Measurements from ENCODE around the gene TRPV5. TPM values are rescaled to one million over a fixed set of nuclear protein-coding genes. Genes with fewer than 3 reads are reported as not detected.
A peak's percentile ranks its signal among the peaks of the same experiment; 100 is the strongest.

The TRPV5 gene
- total RNA-seq, 6 experiments from 2014 or later: not detected

DNA sequence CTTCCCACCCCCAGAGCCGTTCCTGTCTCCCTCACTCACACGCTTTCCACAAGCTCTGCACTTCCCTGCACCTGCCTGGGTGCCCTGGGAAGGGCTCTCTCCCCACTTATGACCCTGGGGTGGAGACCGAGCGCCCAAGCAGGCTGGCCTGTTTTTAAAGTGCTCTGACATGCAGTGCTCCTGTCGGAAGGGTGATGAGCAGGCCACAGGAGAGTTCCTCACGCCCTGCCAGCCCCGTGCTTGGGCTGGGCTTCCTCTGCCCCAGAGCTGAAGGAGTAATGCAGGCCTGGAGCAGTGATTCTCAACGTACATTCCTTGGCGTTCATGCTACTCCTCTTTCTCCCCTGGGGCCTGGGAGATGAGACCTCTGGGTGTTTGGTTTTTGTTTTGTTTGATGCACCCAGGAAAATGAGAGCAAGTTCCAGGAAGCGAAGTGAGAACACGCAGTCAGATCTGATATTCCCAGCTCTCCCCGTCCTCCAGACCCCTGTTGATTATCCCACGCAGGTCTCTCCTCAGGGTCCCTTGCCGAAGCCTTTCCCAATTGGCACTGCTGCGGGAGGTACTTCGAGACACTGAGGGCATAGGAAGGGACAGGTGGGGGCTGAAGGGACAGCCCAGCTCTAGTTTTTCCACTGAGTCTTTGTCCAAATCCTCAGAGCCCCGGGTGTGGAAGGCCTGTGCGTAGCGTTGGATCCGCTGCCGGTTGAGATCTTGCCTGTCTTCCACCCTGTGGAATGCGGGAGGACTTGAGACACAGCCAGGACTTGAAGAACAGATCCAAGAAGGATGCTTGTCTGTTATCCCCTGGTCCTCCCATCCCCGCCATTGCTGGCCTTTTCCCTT, 62.1 kb downstream of the TRPV5 start:
- TF ChIP-seq POLR2A (IDR thresholded peaks at IDR 0.05): no peak
- TF ChIP-seq, protein P1, sequence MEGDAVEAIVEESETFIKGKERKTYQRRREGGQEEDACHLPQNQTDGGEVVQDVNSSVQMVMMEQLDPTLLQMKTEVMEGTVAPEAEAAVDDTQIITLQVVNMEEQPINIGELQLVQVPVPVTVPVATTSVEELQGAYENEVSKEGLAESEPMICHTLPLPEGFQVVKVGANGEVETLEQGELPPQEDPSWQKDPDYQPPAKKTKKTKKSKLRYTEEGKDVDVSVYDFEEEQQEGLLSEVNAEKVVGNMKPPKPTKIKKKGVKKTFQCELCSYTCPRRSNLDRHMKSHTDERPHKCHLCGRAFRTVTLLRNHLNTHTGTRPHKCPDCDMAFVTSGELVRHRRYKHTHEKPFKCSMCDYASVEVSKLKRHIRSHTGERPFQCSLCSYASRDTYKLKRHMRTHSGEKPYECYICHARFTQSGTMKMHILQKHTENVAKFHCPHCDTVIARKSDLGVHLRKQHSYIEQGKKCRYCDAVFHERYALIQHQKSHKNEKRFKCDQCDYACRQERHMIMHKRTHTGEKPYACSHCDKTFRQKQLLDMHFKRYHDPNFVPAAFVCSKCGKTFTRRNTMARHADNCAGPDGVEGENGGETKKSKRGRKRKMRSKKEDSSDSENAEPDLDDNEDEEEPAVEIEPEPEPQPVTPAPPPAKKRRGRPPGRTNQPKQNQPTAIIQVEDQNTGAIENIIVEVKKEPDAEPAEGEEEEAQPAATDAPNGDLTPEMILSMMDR (IDR thresholded peaks at IDR 0.05): no peak
- Histone ChIP-seq H3K27ac (no peak overlapping the region), H3K36me3 (no peaks in the 10 kb centered on the region), H3K27me3 (no peaks in the 10 kb centered on the region), H3K9me3 (no peaks in the 10 kb centered on the region), H3K4me3 (no peak overlapping the region), H3K4me1 (no peaks in the 10 kb centered on the region)
- peak in 1 of 3 donors; percentile 36 for DNase-seq
- intact Hi-C loops (cut with DNase I): loop anchor here (10.0 kb wide), 1 partner anchor 133 kb away; no protein-coding TSS in a partner anchor
- ATAC-seq: no peak
- WGBS (ENCODE audit: insufficient coverage, low coverage, low lambda C conversion rate, missing lambda C conversion rate): 75% methylated on average over 7 of the region's 23 CpGs

DNA sequence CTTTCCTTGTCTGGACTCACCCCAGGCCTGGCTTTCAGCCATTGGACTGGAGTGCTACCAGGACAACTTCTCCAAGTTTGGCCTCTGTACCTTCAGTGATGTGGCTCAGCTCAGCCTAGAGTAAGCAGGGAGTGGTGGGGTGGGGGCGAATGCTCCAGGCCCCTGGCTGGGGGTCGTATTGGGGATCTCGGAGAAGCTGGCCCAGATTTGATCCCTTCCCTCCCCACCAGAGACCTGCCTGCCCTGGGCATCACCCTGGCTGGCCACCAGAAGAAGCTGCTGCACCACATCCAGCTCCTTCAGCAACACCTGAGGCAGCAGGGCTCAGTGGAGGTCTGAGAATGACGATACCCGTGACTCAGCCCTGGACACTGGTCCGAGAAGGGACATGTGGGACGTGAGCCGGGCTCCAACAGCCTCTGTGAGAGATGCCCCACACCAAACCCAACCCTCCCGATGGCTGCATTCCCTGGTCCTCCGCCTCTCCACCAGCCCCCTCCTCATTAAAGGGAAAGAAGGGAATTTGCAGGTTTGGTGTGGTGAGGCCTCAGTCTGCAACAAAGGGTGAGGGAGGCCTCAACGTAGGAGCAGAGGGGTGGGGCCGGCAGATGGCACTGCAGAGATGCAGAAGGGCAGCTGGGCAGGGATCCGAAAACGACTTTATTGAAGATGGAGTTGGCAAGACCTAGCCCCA, 62.8 kb downstream of the TRPV5 start:
- Histone ChIP-seq H3K4me3 (no peak overlapping the region), H3K4me1 (no peaks in the 10 kb centered on the region), H3K27ac (no peak overlapping the region), H3K36me3 (no peaks in the 10 kb centered on the region), H3K9me3 (no peaks in the 10 kb centered on the region), H3K27me3 (no peaks in the 10 kb centered on the region)
- intact Hi-C loops (cut with DNase I): loop anchor here (10.0 kb wide), 1 partner anchor 134 kb away; no protein-coding TSS in a partner anchor
- WGBS (ENCODE audit: insufficient coverage, low coverage, low lambda C conversion rate, missing lambda C conversion rate): 73% methylated on average over 4 of the region's 14 CpGs
- ATAC-seq (no peak), DNase-seq (peak in 1 of 3 donors; percentile 40)
- TF ChIP-seq, protein P1 (IDR thresholded peaks at IDR 0.05): no peak
- no peak for TF ChIP-seq POLR2A (IDR thresholded peaks at IDR 0.05)

DNA sequence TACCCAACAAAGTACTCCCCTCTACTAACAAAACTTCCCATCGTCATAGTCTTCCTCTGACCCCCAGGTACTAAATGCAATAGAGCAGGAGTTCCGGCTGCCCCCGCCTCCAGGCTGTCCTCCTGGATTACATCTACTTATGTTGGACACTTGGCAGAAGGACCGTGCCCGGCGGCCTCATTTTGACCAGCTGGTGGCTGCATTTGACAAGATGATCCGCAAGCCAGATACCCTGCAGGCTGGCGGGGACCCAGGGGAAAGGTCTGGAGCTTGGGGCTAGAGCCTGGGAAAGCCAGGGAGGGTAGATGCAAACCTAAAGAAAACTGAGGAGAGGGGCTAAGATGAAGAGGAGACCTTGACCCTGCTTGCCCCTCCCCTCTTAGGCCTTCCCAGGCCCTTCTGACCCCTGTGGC, 63.4 kb downstream of the TRPV5 start:
- Histone ChIP-seq H3K27ac (no peak overlapping the region), H3K9me3 (no peaks in the 10 kb centered on the region), H3K27me3 (no peaks in the 10 kb centered on the region), H3K4me1 (no peaks in the 10 kb centered on the region), H3K4me3 (no peak overlapping the region), H3K36me3 (no peaks in the 10 kb centered on the region)
- TF ChIP-seq POLR2A (IDR thresholded peaks at IDR 0.05): no peak
- TF ChIP-seq, protein P1 (IDR thresholded peaks at IDR 0.05): no peak
- DNase-seq (no peak), ATAC-seq (no peak)
- 64% methylated on average over 6 of the region's 8 CpGs for WGBS (ENCODE audit: insufficient coverage, low coverage, low lambda C conversion rate, missing lambda C conversion rate)
- intact Hi-C loops (cut with DNase I): loop anchor here (10.0 kb wide), 1 partner anchor 135 kb away; no protein-coding TSS in a partner anchor

DNA sequence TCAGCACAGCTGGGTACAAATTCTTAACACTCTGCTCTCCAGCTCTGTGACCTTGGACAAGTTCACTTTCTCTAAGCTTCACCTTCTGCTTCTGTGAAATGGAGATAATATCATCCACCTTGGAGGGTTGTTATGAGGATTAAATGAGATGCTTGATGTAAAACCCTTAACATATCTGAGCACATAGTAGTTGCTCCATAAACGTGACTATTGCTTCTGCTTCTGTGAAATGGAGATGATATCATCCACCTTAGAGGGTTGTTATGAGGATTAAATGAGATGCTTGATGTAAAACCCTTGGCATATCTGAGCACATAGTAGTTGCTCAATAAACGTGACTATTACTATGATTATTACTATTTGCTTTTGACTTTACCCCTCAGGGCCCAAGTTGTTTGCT, 64.1 kb downstream of the TRPV5 start:
- H3K9me3 ChIP-seq: no peaks in the 10 kb centered on the region

More for the DNA sequence above, 64.1 kb downstream of the TRPV5 start:
- TF ChIP-seq, protein P1 (IDR thresholded peaks at IDR 0.05): no peak
- no peak for TF ChIP-seq POLR2A (IDR thresholded peaks at IDR 0.05)
- 80% methylated on average over 1 of the region's 2 CpGs for WGBS (ENCODE audit: insufficient coverage, low coverage, low lambda C conversion rate, missing lambda C conversion rate)
- no peak overlapping the region for H3K4me3 ChIP-seq
- H3K4me1 ChIP-seq: no peaks in the 10 kb centered on the region
- no peak overlapping the region for H3K27ac ChIP-seq
- no peaks in the 10 kb centered on the region for H3K27me3 ChIP-seq
- H3K36me3 ChIP-seq: no peaks in the 10 kb centered on the region
- intact Hi-C loops (cut with DNase I): no loop called here
- DNase-seq (no peak), ATAC-seq (no peak)
